Spleen (tissue), 7 donors: ENCODE measurements around the gene UCP3.

Experiments used
- POLR2A ChIP-seq, 3 donors: fragments of 450-650 bp; IDR thresholded peaks; one replicate each; pipeline ENCODE4 v1.5.1; 2017; ENCODE audit warnings: antibody characterized with exemption in 3 of 3, mild to moderate bottlenecking in 1 of 3
- TF ChIP-seq, protein P1 (sequence below), 11 experiments: fragments of 200-600 bp in 7 of 11; fragments of 450-650 bp in 4 of 11; sonication (generic) in 4 of 11; IDR thresholded peaks in 8 of 11; conservative IDR thresholded peaks in 3 of 11; 1 replicate in 7 of 11; 2 replicates in 4 of 11; pipeline versions ENCODE4 v1.4.0 to v1.8.0; 2016 to 2021; ENCODE audit warnings: antibody characterized with exemption in 11 of 11, inconsistent platforms in 4 of 11, mild to moderate bottlenecking in 1 of 11
- donor health status: DM: no; HTN: no; CAD: no; lungs with moderate emphysema.
- donor health status: DM: no; HTN: no; CAD: no.
- donor health status: DM: no; HTN: no; CAD: no.

DNA sequence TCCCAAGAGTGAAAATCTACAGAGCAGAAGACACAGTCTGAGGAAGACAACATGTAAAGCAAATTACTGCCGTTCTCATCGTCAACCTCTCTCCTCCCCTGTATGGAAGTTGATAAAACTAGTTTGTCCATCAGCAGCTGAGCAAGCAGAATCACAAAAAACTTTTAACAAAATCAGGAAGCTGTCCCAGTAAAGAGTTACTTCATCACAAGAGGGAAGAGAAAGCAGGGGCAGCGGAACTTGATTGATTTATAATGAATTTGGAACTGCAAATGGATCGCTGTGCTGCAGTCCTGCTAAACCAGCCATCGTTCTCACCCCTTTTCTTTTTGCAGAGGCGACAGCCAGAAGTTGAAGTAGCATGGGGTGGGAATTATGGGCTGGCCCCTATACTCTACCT lies 13.7 kb upstream of the UCP3 start:
- TF ChIP-seq, protein P1, sequence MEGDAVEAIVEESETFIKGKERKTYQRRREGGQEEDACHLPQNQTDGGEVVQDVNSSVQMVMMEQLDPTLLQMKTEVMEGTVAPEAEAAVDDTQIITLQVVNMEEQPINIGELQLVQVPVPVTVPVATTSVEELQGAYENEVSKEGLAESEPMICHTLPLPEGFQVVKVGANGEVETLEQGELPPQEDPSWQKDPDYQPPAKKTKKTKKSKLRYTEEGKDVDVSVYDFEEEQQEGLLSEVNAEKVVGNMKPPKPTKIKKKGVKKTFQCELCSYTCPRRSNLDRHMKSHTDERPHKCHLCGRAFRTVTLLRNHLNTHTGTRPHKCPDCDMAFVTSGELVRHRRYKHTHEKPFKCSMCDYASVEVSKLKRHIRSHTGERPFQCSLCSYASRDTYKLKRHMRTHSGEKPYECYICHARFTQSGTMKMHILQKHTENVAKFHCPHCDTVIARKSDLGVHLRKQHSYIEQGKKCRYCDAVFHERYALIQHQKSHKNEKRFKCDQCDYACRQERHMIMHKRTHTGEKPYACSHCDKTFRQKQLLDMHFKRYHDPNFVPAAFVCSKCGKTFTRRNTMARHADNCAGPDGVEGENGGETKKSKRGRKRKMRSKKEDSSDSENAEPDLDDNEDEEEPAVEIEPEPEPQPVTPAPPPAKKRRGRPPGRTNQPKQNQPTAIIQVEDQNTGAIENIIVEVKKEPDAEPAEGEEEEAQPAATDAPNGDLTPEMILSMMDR (IDR thresholded peaks at IDR 0.05 in 8 of 11, conservative IDR thresholded peaks at IDR 0.05 in 3 of 11): no peak
- no peak for TF ChIP-seq POLR2A (IDR thresholded peaks at IDR 0.05)
